Natural killer cell treated with Interleukin-12 subunit alpha and Interleukin-12 subunit beta and Interleukin-15 and Interleukin-18, amount 100 ng/mL, for 72 hours (primary cell): ENCODE data around the gene CFL2. TPM values are rescaled to one million over a fixed set of nuclear protein-coding genes. Genes with fewer than 3 reads are reported as not detected.
"Not testable (repeated sequence)": the region's sequence is repeated elsewhere in the genome, so short reads cannot be mapped to it uniquely, and the experiment has no call there.

Experiments used
- ATAC-seq, 2 donors: fragments of 150-1000 bp; cut with Tn5 transposase in 1 of 2; sonication (Bioruptor Pico), chemical (Tn5 transposase) in 1 of 2; 2 replicates each; pipeline ENCODE4 v1.10.0; 2021
- DNase-seq: peaks from one replicate; pipeline ENCODE4 v3.0.0; 2022; ENCODE audit warnings: low spot score
- H3K27ac Mint-ChIP-seq, 2 donors: 1 replicate in 1 of 2; 2 replicates in 1 of 2; pipeline ENCODE4 v1.8.0; 2022; ENCODE audit warnings: mixed read lengths in 2 of 2, mild to moderate bottlenecking in 1 of 2, moderate library complexity in 1 of 2
- H3K27me3 Mint-ChIP-seq, 2 donors: 1 replicate in 1 of 2; 2 replicates in 1 of 2; pipeline ENCODE4 v1.8.0; 2022; ENCODE audit warnings: mixed read lengths in 2 of 2
- H3K36me3 Mint-ChIP-seq: one replicate; pipeline ENCODE4 v1.8.0; 2022; ENCODE audit warnings: mixed read lengths
- H3K4me1 Mint-ChIP-seq, 2 donors: 1 replicate in 1 of 2; 2 replicates in 1 of 2; pipeline ENCODE4 v1.8.0; 2022; ENCODE audit warnings: low read depth in 2 of 2, mixed read lengths in 2 of 2, mild to moderate bottlenecking in 1 of 2
- H3K4me3 Mint-ChIP-seq: one replicate; pipeline ENCODE4 v1.8.0; 2022; ENCODE audit warnings: mixed read lengths
- H3K9me3 Mint-ChIP-seq: 2 replicates; pipeline ENCODE4 v1.8.0; 2022; ENCODE audit warnings: mixed read lengths
- total RNA-seq, 2 donors: library from RNA; stranded (reverse); gene quantifications; one replicate each; pipeline ENCODE4 v1.2.3, GENCODE V29; 2022

CFL2 gene
- total RNA-seq, 2 donors from 2014 or later, result 8.6 to 8.8 TPM

DNA sequence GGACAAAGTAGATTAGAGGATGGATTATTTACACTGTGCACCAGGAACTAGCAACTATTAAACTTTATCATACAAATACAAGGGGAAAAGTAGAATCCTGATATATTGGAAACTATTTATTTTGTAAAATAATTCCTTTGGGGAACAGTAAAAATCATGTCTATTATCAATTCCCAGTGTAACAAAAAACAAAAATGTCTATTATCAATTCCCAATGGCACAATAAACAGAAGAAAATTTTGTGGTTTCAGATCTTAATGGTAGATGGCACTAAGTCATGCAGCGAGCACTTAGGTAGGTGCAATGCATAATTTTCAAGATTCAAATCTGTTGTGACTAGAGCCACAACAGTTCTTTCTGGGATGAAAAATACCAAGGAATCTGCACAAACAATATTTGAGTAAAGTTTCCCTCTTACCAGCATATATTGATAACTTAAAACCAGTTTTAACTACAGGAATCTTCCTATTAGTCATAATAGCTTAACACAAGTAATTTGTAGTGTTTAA lies 13.7 kb downstream of the CFL2 start:
- no peaks in the 10 kb centered on the region for H3K9me3 Mint-ChIP-seq
- H3K4me1 Mint-ChIP-seq, result no peaks in the 10 kb centered on the region
- no peak for ATAC-seq

DNA sequence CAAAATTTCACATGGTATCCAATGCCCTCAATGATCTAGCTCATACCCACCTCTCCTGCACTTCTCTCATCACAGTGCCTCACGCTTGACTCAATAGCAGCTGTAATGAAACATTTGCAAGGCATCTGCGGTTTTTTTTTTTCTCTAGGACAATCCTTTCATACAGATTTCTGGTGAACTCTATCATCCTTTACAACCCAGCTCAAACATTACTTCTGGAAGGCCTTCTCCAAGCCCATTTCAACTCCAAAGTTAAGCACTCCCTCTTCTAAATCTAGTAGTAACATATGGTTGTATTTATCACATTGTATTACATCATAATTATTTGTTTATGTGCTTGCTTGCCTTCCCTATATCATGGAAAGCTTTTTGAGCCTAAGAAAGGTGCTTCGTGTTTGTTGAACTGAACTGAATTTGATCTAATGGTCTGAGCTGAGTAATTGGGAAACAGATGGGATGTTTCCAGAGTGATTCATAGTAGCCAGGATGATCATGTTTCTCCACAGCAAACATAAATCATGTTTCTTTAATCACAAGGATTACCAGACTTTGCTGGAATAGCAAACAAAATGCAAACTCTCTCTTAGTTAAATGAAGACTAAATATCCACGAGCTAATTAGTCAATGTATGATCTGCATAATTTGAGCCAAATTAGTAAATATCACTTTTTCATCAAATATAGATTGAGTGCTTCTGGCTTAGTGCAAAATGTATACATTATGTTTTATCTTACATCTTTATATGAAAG lies 14.3 kb downstream of the CFL2 start:
- Mint-ChIP-seq H3K9me3 (no peaks in the 10 kb centered on the region), H3K27me3 (no peaks in the 10 kb centered on the region), H3K36me3 (no peaks in the 10 kb centered on the region), H3K4me1 (no peaks in the 10 kb centered on the region), H3K4me3 (no peak overlapping the region), H3K27ac (no peak overlapping the region)
- no peak for ATAC-seq
- no peak for DNase-seq

More for the DNA sequence above, 13.7 kb downstream of the CFL2 start:
- DNase-seq, result no peak
- no peaks in the 10 kb centered on the region for H3K27me3 Mint-ChIP-seq
- H3K27ac Mint-ChIP-seq, result no peak overlapping the region
- H3K36me3 Mint-ChIP-seq, result no peaks in the 10 kb centered on the region
- no peak overlapping the region for H3K4me3 Mint-ChIP-seq

DNA sequence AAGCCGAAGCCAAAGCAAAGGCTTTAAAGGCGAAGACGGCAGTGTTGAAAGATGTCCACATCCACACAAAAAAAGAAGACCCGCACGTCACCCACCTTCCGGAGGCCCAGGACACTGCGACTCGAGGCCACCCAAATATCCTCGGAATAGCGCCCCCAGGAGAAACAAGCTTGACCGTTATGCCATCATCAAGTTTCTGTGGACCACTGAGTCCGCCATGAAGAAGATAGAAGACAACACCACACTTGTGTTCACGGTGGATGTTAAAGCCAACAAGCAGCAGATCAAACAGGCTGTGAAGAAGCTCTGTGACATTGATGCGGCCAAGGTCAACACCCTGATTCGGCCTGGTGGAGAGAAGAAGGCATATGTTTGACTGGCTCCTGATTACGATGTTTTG lies 20.2 kb downstream of the CFL2 start:
- not testable (repeated sequence) for ATAC-seq, H3K27ac Mint-ChIP-seq

DNA sequence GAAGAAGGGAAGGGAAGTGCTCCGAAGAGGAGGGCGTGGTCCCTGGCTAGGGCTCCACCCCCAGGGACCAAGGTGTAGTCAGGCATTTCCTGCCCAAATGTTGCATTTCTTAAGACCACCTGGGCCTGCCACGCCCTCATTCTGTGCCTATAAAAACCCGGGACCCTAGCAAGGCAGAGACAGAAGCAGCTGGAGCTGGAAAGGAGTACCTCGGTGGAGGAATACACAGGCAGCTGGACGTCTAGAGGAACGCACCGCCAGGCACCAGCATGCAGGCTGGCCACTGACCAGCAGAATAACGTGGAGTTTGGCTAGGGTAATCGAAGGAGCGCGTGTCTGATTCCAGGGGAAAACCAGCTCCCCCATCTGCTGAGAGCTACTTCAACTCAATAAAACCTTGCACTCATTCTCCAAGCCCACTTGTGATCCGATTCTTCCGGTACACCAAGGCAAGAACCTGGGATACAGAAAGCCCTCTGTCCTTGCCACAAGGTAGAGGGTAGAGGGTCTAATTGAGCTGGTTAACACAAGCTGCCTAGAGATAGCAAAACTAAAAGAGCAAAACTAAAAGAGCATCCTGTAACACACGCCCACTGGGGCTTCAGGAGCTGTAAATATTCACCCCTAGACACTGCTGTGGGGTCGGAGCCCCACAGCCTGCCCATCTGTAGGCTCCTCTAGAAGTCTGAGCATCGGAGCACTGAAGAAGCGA lies 21.0 kb downstream of the CFL2 start:
- DNase-seq, result no peak
- ATAC-seq, result no peak
- Mint-ChIP-seq H3K4me3 (no peak overlapping the region), H3K9me3 (no peaks in the 10 kb centered on the region), H3K36me3 (no peaks in the 10 kb centered on the region), H3K27ac (no peak overlapping the region), H3K27me3 (peaks cover 7 to 10% of the 10 kb centered on the region in 2 donors), H3K4me1 (peaks cover 0 to 9% of the 10 kb centered on the region in 2 donors)

More for the DNA sequence above, 20.2 kb downstream of the CFL2 start:
- not testable (repeated sequence) for H3K36me3 Mint-ChIP-seq, DNase-seq, H3K9me3 Mint-ChIP-seq, H3K4me1 Mint-ChIP-seq, H3K27me3 Mint-ChIP-seq, H3K4me3 Mint-ChIP-seq

DNA sequence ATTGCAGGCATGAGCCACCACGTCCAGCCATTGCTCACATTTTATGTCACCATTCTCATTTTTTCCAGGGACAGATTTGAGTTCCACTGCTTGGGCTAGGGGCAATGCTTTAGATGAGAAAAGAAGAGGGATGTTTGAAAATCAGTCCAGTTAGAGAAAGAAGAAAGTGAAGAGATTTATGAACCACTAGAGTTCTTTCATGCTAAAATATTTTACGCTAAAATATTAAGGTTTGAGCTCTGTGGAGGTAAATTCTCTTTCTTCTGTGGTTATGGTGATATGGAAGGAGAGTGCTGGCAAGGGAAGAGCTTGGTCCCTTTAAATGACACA lies 21.5 kb downstream of the CFL2 start:
- Mint-ChIP-seq H3K4me3 (no peak overlapping the region), H3K27ac (peak overlapping the region in 1 of 2 donors; percentile 15), H3K27me3 (peaks cover 7 to 10% of the 10 kb centered on the region in 2 donors), H3K36me3 (no peaks in the 10 kb centered on the region), H3K4me1 (peaks cover 0 to 9% of the 10 kb centered on the region in 2 donors), H3K9me3 (no peaks in the 10 kb centered on the region)
- ATAC-seq (no peak), DNase-seq (no peak)

DNA sequence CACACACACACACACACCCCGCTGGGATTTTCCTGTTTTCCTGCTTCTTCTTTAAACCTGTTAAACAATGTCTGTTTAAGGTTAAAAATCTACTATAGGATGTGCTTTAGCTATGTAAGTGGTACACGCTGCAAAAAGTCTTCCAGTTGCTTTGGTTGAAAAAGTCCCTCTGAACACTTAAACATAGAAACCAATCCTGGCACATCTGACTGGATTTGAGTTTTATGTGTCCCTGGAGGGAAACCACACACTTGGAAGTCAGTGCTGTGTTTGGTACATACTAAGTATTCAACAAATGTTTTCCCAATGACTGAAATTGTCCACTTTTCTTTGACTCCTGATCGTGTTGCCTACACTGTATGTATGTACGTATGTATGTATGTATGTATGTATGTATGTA lies 22.0 kb downstream of the CFL2 start:
- H3K27me3 Mint-ChIP-seq, result peaks cover 7 to 13% of the 10 kb centered on the region in 2 donors
- H3K4me3 Mint-ChIP-seq, result no peak overlapping the region
- ATAC-seq (no peak), DNase-seq (no peak)
- H3K4me1 Mint-ChIP-seq, result peaks cover 0 to 9% of the 10 kb centered on the region in 2 donors
- no peaks in the 10 kb centered on the region for H3K36me3 Mint-ChIP-seq
- H3K9me3 Mint-ChIP-seq, result no peaks in the 10 kb centered on the region
- peak overlapping the region in 1 of 2 donors; percentile 15 for H3K27ac Mint-ChIP-seq

DNA sequence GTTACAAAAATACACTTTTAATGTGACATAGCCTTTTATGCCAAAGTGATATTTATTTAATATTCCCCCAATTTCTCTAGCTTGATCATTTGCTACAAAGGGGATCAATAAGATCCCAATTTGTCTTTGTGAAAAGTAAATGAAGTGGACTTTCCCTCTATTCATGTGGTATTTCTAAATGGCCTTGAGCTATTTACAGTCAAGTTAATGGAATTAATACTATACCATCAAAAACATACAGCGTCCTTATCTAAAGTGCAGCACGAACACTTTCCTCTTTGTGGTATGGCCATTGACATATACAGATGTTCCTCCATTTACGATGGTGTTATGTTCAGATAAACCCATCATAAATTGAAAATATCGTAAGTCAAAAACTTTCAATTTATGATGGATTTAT lies 23.2 kb downstream of the CFL2 start:
- Mint-ChIP-seq H3K4me3 (no peak overlapping the region), H3K36me3 (no peaks in the 10 kb centered on the region), H3K9me3 (no peaks in the 10 kb centered on the region), H3K4me1 (peaks cover 0 to 9% of the 10 kb centered on the region in 2 donors), H3K27ac (no peak overlapping the region), H3K27me3 (peaks cover 9 to 14% of the 10 kb centered on the region in 2 donors)
- ATAC-seq (no peak), DNase-seq (no peak)

DNA sequence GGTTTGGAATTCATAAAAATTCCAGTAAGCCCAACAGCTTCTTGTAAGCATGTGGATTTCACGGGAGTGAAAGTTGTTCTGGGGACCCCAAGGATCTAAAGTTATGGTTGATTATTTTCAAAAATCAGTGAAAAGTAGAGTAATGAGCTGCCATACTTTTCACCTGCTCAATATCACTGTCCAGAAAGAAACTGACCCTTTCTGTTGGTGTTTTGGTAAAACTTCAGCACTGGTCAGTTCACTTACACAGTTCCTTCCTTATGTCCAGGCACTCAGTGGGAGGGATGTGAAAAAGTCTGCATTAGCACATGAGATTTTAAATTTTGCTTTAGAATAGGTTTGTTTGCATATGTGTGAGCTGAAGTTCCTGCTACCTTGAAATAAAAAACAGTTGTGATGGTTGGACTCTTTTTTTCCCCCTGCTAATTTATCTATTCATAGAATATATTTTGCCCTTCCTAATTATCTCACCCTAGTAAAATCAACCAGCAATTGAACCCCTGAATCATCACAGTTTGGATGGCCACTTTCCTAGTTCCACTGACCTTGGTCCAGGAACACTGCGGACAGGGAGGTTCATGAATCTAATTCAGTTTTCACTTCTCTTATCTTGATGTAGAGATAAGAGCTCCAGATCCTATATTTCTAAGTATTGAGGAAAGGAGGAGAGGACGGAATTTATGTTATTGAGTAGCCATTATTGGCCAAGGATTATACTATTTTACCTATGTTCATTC lies 25.8 kb downstream of the CFL2 start:
- H3K36me3 Mint-ChIP-seq, result no peaks in the 10 kb centered on the region
- no peak overlapping the region for H3K27ac Mint-ChIP-seq
- peaks cover 0 to 9% of the 10 kb centered on the region in 2 donors for H3K4me1 Mint-ChIP-seq
- DNase-seq (no peak), ATAC-seq (no peak)
- peaks cover 19 to 22% of the 10 kb centered on the region in 2 donors for H3K27me3 Mint-ChIP-seq
- H3K4me3 Mint-ChIP-seq, result no peak overlapping the region
- no peaks in the 10 kb centered on the region for H3K9me3 Mint-ChIP-seq

DNA sequence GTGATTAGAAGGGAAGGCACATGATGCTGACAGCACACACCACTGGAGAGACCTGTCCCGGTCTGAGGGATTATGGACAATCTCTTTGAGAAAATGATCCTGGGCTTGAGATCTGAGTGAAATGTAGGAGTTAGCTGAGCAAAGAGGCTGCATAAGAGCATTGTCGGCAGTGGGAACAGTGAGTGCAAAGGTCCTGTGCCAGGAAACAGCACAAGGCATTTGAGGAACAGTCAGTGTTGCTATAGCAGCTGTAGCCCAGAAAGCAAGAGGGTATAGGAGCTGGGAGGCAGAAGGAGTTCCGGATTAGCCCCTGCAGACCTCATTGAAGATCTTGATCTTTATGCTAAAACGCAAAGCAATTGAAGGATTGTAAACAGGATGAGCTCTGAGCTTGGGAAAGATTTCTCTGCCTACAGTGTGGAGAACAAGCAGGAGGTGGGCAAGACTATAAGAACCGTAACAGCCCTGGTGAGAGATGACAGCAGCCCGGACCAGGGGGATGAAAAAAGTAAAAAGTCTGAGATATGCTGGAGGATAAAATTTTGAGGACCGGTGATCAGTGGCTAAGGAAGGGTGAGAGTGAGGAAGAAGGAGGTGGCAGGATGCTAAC lies 28.5 kb downstream of the CFL2 start:
- Mint-ChIP-seq H3K4me1 (no peaks in the 10 kb centered on the region), H3K27ac (no peak overlapping the region), H3K36me3 (no peaks in the 10 kb centered on the region), H3K9me3 (no peaks in the 10 kb centered on the region), H3K4me3 (no peak overlapping the region), H3K27me3 (peaks cover 12 to 15% of the 10 kb centered on the region in 2 donors)
- ATAC-seq (no peak), DNase-seq (no peak)

DNA sequence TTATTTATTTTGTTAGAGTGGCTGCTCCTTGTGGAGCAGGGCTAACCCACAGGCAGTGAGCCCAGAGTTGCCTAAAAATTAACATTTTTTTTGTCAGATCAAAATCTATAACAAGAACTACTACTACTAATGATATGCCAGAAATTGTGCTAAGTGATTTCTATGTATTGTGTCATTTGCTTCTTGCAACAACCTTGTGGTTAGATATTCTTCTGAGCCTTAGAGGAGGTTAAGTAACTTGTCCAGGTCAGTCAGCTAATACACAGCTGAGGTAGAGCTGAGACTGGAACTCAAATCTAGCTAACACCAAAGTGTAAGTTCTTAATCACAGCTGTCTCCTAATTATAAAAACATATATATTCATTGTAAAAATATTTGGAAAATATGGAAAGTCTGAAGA lies 29.8 kb downstream of the CFL2 start:
- no peak for DNase-seq
- H3K9me3 Mint-ChIP-seq, result no peaks in the 10 kb centered on the region
- H3K27ac Mint-ChIP-seq, result no peak overlapping the region
- ATAC-seq, result no peak
- H3K4me1 Mint-ChIP-seq, result no peaks in the 10 kb centered on the region
- peaks cover 12 to 15% of the 10 kb centered on the region in 2 donors for H3K27me3 Mint-ChIP-seq
- H3K36me3 Mint-ChIP-seq, result no peaks in the 10 kb centered on the region
- no peak overlapping the region for H3K4me3 Mint-ChIP-seq

DNA sequence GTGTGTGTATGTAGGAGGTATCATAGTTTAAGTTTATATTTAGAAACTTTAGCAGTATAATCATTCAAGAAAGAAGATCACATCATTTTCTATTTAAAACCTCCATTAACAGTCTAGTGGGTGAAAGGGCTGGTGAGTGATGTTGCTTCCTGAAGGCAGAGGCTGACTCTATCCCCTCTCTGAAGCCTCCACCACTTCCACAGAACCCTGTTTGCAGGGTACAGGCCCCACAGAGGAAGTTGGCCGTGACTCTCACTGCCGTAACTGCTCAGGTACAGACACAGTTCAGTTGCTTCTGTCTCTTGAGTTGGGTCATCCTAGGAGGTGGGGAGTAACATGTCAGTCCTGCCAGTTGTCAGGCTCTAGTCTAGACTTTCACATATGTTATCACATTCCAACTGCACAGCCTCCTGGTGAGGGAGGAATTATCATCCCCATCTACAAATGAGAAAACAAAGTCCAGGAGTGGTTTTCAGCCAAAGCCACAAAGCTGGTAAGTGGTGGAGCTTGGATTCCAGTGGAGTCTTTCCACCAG lies 31.5 kb downstream of the CFL2 start:
- Mint-ChIP-seq H3K9me3 (no peaks in the 10 kb centered on the region), H3K4me3 (no peak overlapping the region), H3K36me3 (no peaks in the 10 kb centered on the region), H3K27me3 (peaks cover 9 to 15% of the 10 kb centered on the region in 2 donors), H3K4me1 (no peaks in the 10 kb centered on the region), H3K27ac (no peak overlapping the region)
- no peak for ATAC-seq
- DNase-seq, result no peak

DNA sequence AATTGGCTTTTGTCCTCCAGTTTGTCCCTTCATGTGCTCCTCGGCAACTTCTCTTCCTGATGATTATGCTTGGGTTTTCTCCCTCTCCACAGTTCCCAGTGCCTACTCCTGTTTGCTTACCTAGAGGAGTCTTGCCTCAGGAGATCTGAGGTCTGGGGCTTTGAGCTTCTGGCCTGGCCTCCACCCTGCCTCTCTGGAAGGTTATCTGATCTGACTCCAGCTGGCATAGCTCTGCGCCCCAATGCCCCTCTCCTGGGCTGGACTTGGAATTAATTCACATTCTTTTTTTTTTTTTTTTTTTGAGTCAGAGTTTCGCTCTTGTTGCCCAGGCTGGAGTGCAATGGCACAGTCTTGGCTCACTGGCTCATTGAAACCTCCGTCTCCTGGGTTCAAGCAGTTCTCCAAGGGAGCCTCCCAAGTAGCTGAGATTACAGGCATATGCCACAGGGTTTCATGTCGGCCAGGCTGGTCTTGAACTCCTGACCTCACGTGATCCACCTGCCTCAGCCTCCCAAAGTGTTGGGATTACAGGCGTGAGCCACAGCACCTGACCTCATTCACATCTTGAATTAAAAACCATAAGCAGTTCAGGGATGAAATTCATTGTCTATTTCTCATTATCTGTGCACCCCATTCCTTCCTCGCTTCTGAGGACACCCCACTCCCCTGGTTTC lies 33.5 kb downstream of the CFL2 start:
- no peak overlapping the region for H3K4me3 Mint-ChIP-seq
- H3K4me1 Mint-ChIP-seq, result no peaks in the 10 kb centered on the region
- ATAC-seq (no peak), DNase-seq (no peak)
- peaks cover 2 to 11% of the 10 kb centered on the region in 2 donors for H3K27me3 Mint-ChIP-seq
- no peaks in the 10 kb centered on the region for H3K36me3 Mint-ChIP-seq
- no peak overlapping the region for H3K27ac Mint-ChIP-seq
- H3K9me3 Mint-ChIP-seq, result no peaks in the 10 kb centered on the region

DNA sequence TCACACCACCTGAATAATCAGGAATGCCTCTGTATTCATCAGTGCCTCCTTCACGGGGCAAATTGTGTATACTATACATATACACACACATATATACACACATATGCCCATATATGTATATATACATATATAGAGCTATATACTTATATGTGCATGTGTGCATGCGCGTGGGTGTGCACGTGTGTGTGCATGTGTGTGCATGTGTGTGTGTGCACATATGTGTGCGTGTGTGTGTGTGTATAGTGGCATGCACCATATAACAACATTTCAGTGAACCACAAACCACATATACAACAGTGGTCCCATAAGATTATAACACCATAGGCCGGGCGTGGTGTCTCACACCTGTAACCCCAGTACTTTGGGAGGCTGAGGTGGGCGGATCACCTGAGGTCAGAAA lies 35.7 kb downstream of the CFL2 start:
- H3K4me3 Mint-ChIP-seq, result no peak overlapping the region
- ATAC-seq, result no peak
- H3K27me3 Mint-ChIP-seq, result no peaks in the 10 kb centered on the region
- no peak for DNase-seq
- no peaks in the 10 kb centered on the region for H3K4me1 Mint-ChIP-seq
- H3K27ac Mint-ChIP-seq, result no peak overlapping the region
- H3K36me3 Mint-ChIP-seq, result no peaks in the 10 kb centered on the region
- H3K9me3 Mint-ChIP-seq, result no peaks in the 10 kb centered on the region
